Astrocyte of the cerebellum (primary cell): ENCODE results near the gene CRYL1.

Experiments
- DNase-seq: peaks from one replicate; pipeline ENCODE4 v3.0.0-alpha.2; 2011; ENCODE audit warnings: low read depth
- H3K4me3 ChIP-seq: 2 replicates; pipeline ENCODE4 v1.5.1; 2011; ENCODE audit warnings: mild to moderate bottlenecking, low read depth, low read length, moderate library complexity
- CTCF ChIP-seq: IDR thresholded peaks from 2 replicates; pipeline ENCODE4 v1.5.1; 2012; ENCODE audit warnings: low read length, low read depth, moderate library complexity, mild to moderate bottlenecking; ENCODE audit errors: missing control alignments
- in situ Hi-C: cut with HindIII; loops from 2 replicates; pipeline ENCODE4 v1.10.0; 2017; ENCODE audit warnings: low sequenced_read_pairs

The CRYL1 gene

DNA sequence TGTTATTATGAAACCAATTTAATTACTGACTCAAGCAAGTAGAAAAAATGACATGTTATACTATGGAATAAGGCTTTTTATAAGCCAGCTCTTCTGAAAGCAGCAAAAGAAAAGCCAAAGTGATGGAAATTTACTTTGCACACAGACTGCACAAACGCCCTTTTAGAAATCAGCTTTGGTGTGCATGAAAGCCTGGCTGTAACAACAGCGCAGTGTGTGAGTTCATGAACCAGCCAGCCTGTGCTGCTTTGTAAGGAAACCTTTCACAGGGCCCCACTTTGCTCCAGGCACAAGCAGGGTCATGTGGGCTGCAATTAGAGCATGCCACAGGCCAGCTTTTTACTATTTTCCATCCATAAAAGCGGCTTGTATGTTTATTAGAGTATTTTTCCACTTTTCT is 27.7 kb upstream of the CRYL1 start:
- TF ChIP-seq CTCF = no peak
- no peak for DNase-seq
- in situ Hi-C loops = no loop called here
- no peak overlapping the region for H3K4me3 ChIP-seq

DNA sequence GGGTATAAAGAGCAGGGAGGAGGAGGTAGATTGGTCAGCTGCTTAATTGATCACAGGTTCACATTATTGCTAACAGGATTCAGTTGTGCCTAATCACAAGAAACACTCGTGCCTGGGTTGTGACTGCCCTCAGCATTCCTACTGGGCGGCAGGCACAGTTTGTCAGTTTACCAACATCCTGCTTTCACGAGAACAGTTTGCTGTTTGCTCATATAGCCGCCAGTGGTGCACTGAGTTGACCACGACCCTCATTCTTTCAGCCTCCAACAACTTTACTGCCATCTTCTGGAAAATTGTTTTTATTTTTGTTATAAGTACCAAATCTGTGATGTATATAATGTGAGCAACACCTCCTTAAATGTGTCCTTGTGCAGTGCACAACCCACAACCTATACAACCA is 25.1 kb upstream of the CRYL1 start:
- in situ Hi-C loops = no loop called here
- no peak for TF ChIP-seq CTCF
- H3K4me3 ChIP-seq = no peak overlapping the region
- DNase-seq = no peak

DNA sequence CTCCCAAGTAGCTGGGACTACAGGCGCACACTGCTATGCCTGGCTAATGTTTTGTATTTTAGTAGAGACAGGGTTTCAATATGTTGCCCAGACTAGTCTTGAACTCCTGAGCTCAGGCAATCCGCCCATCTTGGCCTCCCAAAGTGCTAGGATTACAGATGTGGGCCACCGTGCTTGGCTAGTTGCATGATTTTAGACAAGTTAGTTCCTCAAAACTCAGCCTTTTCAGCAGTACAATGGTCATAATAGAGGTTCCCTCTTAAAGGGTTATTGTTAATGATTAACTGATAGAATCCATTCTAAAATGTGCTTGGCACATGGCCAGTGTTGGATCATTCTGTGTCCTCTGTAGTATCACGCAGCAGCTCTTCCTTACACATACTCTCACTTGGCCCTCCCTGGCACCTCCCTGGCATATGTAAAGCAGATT is 21.8 kb upstream of the CRYL1 start:
- in situ Hi-C loops = no loop called here
- no peak for DNase-seq
- H3K4me3 ChIP-seq = no peak overlapping the region
- no peak for TF ChIP-seq CTCF

DNA sequence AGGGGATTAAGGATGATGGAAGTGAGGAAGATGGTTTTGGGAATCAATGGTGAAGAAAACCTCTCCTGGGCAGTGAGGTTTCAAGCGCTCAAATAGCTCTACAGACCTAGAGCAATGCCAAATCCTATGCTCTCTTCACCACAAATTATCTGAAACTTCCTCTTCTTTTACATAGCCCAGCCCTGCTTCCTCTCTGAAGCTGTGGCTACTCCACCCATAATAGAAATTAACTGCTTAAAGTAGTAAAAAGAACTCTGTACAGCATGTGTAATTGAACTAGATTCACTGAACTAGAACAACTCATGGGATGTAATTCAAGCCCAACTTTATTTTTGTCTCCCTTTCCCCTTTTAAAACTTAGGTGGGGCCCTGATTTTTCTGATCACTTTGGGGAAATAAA is 20.9 kb upstream of the CRYL1 start:
- DNase-seq = no peak
- TF ChIP-seq CTCF = no peak

DNA sequence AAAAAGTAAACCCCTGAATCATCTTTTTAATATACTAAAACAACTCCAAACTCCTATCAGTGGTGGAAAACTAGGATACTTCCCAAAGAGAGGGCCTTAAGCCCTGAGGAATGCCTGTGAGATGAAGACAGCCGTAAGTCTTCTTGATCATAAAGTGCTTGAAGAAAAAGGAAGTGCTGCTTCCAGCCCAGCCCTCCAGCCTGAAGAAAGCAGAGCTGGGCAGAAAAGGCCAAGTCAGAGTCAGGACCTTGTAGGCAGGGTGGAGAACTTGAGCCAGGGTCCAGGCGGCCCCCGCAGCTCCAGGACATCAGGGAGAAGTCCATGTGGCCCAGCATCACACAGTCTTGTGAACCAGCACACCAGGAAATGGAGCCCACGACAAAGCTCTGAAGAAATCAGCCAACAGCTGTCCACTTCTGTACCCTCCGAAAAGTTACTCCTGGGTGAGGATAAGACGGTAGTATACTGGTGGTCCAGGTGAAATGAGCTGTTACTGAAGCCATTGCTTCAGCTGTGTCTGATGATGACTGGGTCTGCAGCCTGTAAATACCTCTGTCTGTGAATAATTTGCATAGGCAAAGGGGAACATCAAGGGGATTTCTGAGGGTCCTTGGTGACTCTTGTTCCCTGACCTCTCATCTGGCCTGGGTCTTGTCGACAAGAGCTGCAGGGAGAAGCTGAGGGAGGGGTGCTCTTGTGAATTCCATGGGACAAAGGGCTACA is 18.7 kb upstream of the CRYL1 start:
- DNase-seq = no peak
- in situ Hi-C loops = no loop called here
- no peak for TF ChIP-seq CTCF
- no peak overlapping the region for H3K4me3 ChIP-seq

More for the DNA sequence above, 20.9 kb upstream of the CRYL1 start:
- no peak overlapping the region for H3K4me3 ChIP-seq
- in situ Hi-C loops = no loop called here

GRCh38 chr13:20536992-20537391 is 11.3 kb upstream of the CRYL1 start:
- no peak for TF ChIP-seq CTCF
- no peak for DNase-seq
- in situ Hi-C loops = no loop called here
- no peak overlapping the region for H3K4me3 ChIP-seq

GRCh38 chr13:20534038-20534608 is 8.5 kb upstream of the CRYL1 start:
- in situ Hi-C loops = no loop called here
- TF ChIP-seq CTCF = no peak
- H3K4me3 ChIP-seq = no peak overlapping the region
- DNase-seq = no peak
